Measurements from ENCODE around the gene RIT1.

Gene RIT1

GRCh38 chr1:155884031-155884960, 26.9 kb downstream of the RIT1 start:
- H3K4me3 Mint-ChIP-seq, result no peak overlapping the region

GRCh38 chr1:155882766-155883165, 28.4 kb downstream of the RIT1 start:
- no peak overlapping the region for H3K27ac Mint-ChIP-seq
- no peaks in the 10 kb centered on the region for H3K9me3 Mint-ChIP-seq
- H3K4me3 Mint-ChIP-seq, result no peak overlapping the region
- no peaks in the 10 kb centered on the region for H3K4me1 Mint-ChIP-seq
- no peaks in the 10 kb centered on the region for H3K36me3 Mint-ChIP-seq
- H3K27me3 Mint-ChIP-seq, result no peaks in the 10 kb centered on the region

More at GRCh38 chr1:155884031-155884960, 26.9 kb downstream of the RIT1 start:
- Mint-ChIP-seq H3K36me3 (no peaks in the 10 kb centered on the region), H3K9me3 (no peaks in the 10 kb centered on the region), H3K27me3 (no peaks in the 10 kb centered on the region), H3K4me1 (no peaks in the 10 kb centered on the region), H3K27ac (no peak overlapping the region)

- H3K4me1 Mint-ChIP-seq, result no peaks in the 10 kb centered on the region
- no peaks in the 10 kb centered on the region for H3K9me3 Mint-ChIP-seq
- no peak overlapping the region for H3K27ac Mint-ChIP-seq
- no peaks in the 10 kb centered on the region for H3K27me3 Mint-ChIP-seq
- H3K36me3 Mint-ChIP-seq, result no peaks in the 10 kb centered on the region
- H3K4me3 Mint-ChIP-seq, result no peak overlapping the region
Observed at GRCh38 chr1:155882235-155882634, 28.9 kb downstream of the RIT1 start.

- Mint-ChIP-seq H3K4me3 (no peak overlapping the region), H3K27me3 (no peaks in the 10 kb centered on the region), H3K27ac (no peak overlapping the region), H3K9me3 (no peaks in the 10 kb centered on the region), H3K36me3 (no peaks in the 10 kb centered on the region), H3K4me1 (no peaks in the 10 kb centered on the region)
Observed at GRCh38 chr1:155880950-155881349, 30.2 kb downstream of the RIT1 start.

GRCh38 chr1:155880251-155880650, 30.9 kb downstream of the RIT1 start:
- Mint-ChIP-seq H3K36me3 (no peaks in the 10 kb centered on the region), H3K27me3 (no peaks in the 10 kb centered on the region), H3K4me1 (no peaks in the 10 kb centered on the region), H3K27ac (no peak overlapping the region), H3K4me3 (no peak overlapping the region), H3K9me3 (no peaks in the 10 kb centered on the region)

GRCh38 chr1:155877945-155878344, 33.2 kb downstream of the RIT1 start:
- H3K27me3 Mint-ChIP-seq, result no peaks in the 10 kb centered on the region

GRCh38 chr1:155873860-155874259, 37.3 kb downstream of the RIT1 start:
- Mint-ChIP-seq H3K27me3 (no peaks in the 10 kb centered on the region), H3K4me1 (no peaks in the 10 kb centered on the region), H3K36me3 (no peaks in the 10 kb centered on the region), H3K9me3 (no peaks in the 10 kb centered on the region), H3K4me3 (no peak overlapping the region), H3K27ac (no peak overlapping the region)

More at GRCh38 chr1:155877945-155878344, 33.2 kb downstream of the RIT1 start:
- H3K4me3 Mint-ChIP-seq, result no peak overlapping the region
- H3K27ac Mint-ChIP-seq, result no peak overlapping the region
- H3K9me3 Mint-ChIP-seq, result no peaks in the 10 kb centered on the region
- no peaks in the 10 kb centered on the region for H3K4me1 Mint-ChIP-seq
- no peaks in the 10 kb centered on the region for H3K36me3 Mint-ChIP-seq

GRCh38 chr1:155872527-155872926, 38.6 kb downstream of the RIT1 start:
- Mint-ChIP-seq H3K9me3 (no peaks in the 10 kb centered on the region), H3K27ac (no peak overlapping the region), H3K27me3 (no peaks in the 10 kb centered on the region), H3K36me3 (no peaks in the 10 kb centered on the region), H3K4me3 (no peak overlapping the region), H3K4me1 (no peaks in the 10 kb centered on the region)

- H3K4me1 Mint-ChIP-seq, result no peaks in the 10 kb centered on the region
- no peak overlapping the region for H3K27ac Mint-ChIP-seq
- no peaks in the 10 kb centered on the region for H3K27me3 Mint-ChIP-seq
- no peak overlapping the region for H3K4me3 Mint-ChIP-seq
- no peaks in the 10 kb centered on the region for H3K9me3 Mint-ChIP-seq
- no peaks in the 10 kb centered on the region for H3K36me3 Mint-ChIP-seq
Observed at GRCh38 chr1:155871390-155871789, 39.8 kb downstream of the RIT1 start.

GRCh38 chr1:155867766-155868165, 43.4 kb downstream of the RIT1 start:
- Mint-ChIP-seq H3K4me1 (no peaks in the 10 kb centered on the region), H3K4me3 (no peak overlapping the region), H3K27me3 (no peaks in the 10 kb centered on the region), H3K9me3 (no peaks in the 10 kb centered on the region), H3K36me3 (no peaks in the 10 kb centered on the region), H3K27ac (no peak overlapping the region)

GRCh38 chr1:155864393-155864792, 46.8 kb downstream of the RIT1 start:
- Mint-ChIP-seq H3K27me3 (peaks cover 9% of the 10 kb centered on the region), H3K4me3 (no peak overlapping the region), H3K27ac (no peak overlapping the region), H3K4me1 (peaks cover 6% of the 10 kb centered on the region), H3K36me3 (no peaks in the 10 kb centered on the region), H3K9me3 (no peaks in the 10 kb centered on the region)

- Mint-ChIP-seq H3K27me3 (peaks cover 10% of the 10 kb centered on the region), H3K4me1 (peaks cover 24% of the 10 kb centered on the region), H3K4me3 (no peak overlapping the region), H3K9me3 (no peaks in the 10 kb centered on the region), H3K36me3 (peaks cover 2% of the 10 kb centered on the region), H3K27ac (no peak overlapping the region)
Observed at GRCh38 chr1:155861896-155862295, 49.3 kb downstream of the RIT1 start.

GRCh38 chr1:155860970-155861510, 50.1 kb downstream of the RIT1 start:
- H3K27me3 Mint-ChIP-seq, result peaks cover 10% of the 10 kb centered on the region
- H3K9me3 Mint-ChIP-seq, result no peaks in the 10 kb centered on the region
- no peak overlapping the region for H3K4me3 Mint-ChIP-seq
- H3K36me3 Mint-ChIP-seq, result peaks cover 2% of the 10 kb centered on the region
- H3K27ac Mint-ChIP-seq, result no peak overlapping the region
- peaks cover 31% of the 10 kb centered on the region for H3K4me1 Mint-ChIP-seq

- H3K9me3 Mint-ChIP-seq, result no peaks in the 10 kb centered on the region
- peaks cover 2% of the 10 kb centered on the region for H3K36me3 Mint-ChIP-seq
- H3K4me1 Mint-ChIP-seq, result peaks cover 37% of the 10 kb centered on the region
- H3K27me3 Mint-ChIP-seq, result peaks cover 10% of the 10 kb centered on the region
- no peak overlapping the region for H3K27ac Mint-ChIP-seq
- peak overlapping the region; percentile 88 for H3K4me3 Mint-ChIP-seq
Observed at GRCh38 chr1:155859881-155860871, 51.0 kb downstream of the RIT1 start.

- peak within 1 kb of the TSS; percentile 88 for H3K4me3 Mint-ChIP-seq
- peaks cover 38% of the 10 kb centered on the region for H3K4me1 Mint-ChIP-seq
- peaks cover 2% of the 10 kb centered on the region for H3K36me3 Mint-ChIP-seq
- H3K27ac Mint-ChIP-seq, result peak within 1 kb of the TSS; percentile 81
- H3K27me3 Mint-ChIP-seq, result peaks cover 10% of the 10 kb centered on the region
- no peaks in the 10 kb centered on the region for H3K9me3 Mint-ChIP-seq
Observed at GRCh38 chr1:155859234-155859829, 51.8 kb downstream of the RIT1 start, which contains the start of gene SYT11. Gene SYT11 (plus strand): TSS chr1:155859567. CDS start chr1:155859762, 195 bp downstream.
